Kidney (tissue), 2 donors: ENCODE results near the gene OR4M2. TPM values are rescaled to one million over a fixed set of nuclear protein-coding genes. Genes with fewer than 3 reads are reported as not detected.

Experiments
- polyA plus RNA-seq: library from polyadenylated mRNA; stranded (reverse); fragments of 350-450 nt; fragmentation: Illumina TruSeq; extraction: RNeasy Lipid Tissue Mini Kit (QIAGEN cat#74804); gene quantifications from one replicate; pipeline ENCODE4 v1.2.3, GENCODE V29; 2014; ENCODE audit warnings: low read depth, low replicate concordance; ENCODE audit not compliant: insufficient read depth
- total RNA-seq: library from RNA; stranded (reverse); fragmentation: NEBNext Ultra II Directional; extraction: Animal tissue kit (Norgen Biotek cat#: 25700); gene quantifications from one replicate; pipeline ENCODE4 v1.2.1, GENCODE V29; 2021
- donor health status: DM: yes; HTN: yes; CAD: no.

Gene OR4M2
- total and polyA plus RNA-seq, 2 donors from 2014 or later, result not detected

Other genes with a start within 250 kb of the OR4M2 start
- not detected for gene POTEB, start 202.8 kb upstream of the OR4M2 start, total RNA-seq
- not detected for gene POTEB, start 202.8 kb upstream of the OR4M2 start, polyA plus RNA-seq